A673 (cell line): Measurements from ENCODE around the gene CPEB1.

Experiments
- EZH2 ChIP-seq: fragments of 200-600 bp; sonication (generic); IDR thresholded peaks from 2 replicates; pipeline ENCODE4 v1.6.1; 2017; ENCODE audit warnings: borderline replicate concordance, low read depth, mild to moderate bottlenecking, mixed read lengths, antibody characterized with exemption, low read length; ENCODE audit not compliant: poor library complexity, severe bottlenecking
- TF ChIP-seq, protein P1 (sequence below): fragments of 300-800, 200-600 bp; sonication (generic); conservative IDR thresholded peaks from 2 replicates; pipeline ENCODE4 v1.5.1; 2017; ENCODE audit warnings: low read depth, mild to moderate bottlenecking, antibody characterized with exemption, low read length, moderate library complexity, mixed read lengths

DNA sequence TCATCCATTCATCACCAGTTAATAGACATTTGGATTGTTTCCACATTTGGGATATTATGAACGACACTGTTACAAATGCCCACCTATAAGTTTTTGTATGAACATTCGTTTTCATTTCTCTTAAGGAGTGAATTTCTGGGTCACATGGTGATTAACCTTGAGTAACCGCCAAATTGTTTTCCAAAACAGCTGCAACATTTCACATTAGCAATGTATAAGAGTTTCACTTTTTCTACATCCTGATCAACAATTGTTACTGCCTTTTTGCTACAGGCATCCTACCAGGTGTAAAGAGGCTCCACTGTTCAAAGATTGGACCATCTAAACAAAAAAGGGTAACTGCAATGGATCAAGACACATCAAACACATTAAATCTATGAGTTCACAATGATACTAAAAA, 52.0 kb downstream of the CPEB1 start:
- TF ChIP-seq, protein P1, sequence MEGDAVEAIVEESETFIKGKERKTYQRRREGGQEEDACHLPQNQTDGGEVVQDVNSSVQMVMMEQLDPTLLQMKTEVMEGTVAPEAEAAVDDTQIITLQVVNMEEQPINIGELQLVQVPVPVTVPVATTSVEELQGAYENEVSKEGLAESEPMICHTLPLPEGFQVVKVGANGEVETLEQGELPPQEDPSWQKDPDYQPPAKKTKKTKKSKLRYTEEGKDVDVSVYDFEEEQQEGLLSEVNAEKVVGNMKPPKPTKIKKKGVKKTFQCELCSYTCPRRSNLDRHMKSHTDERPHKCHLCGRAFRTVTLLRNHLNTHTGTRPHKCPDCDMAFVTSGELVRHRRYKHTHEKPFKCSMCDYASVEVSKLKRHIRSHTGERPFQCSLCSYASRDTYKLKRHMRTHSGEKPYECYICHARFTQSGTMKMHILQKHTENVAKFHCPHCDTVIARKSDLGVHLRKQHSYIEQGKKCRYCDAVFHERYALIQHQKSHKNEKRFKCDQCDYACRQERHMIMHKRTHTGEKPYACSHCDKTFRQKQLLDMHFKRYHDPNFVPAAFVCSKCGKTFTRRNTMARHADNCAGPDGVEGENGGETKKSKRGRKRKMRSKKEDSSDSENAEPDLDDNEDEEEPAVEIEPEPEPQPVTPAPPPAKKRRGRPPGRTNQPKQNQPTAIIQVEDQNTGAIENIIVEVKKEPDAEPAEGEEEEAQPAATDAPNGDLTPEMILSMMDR, result no peak
- TF ChIP-seq EZH2, result no peak
